B cell (primary cell): ENCODE measurements around the gene RRAS2.

Source experiments
- EZH2 ChIP-seq: IDR thresholded peaks from 2 replicates; pipeline ENCODE4 v1.6.1; 2012; ENCODE audit warnings: borderline replicate concordance, low read depth, mild to moderate bottlenecking, moderate library complexity, low read length; ENCODE audit not compliant: insufficient read depth, poor library complexity, severe bottlenecking
- TF ChIP-seq, protein P1 (sequence below): fragments of 200-600 bp; IDR thresholded peaks from one replicate; pipeline ENCODE4 v1.8.0; 2022; ENCODE audit warnings: antibody characterized with exemption, mild to moderate bottlenecking

- TF ChIP-seq, protein P1, sequence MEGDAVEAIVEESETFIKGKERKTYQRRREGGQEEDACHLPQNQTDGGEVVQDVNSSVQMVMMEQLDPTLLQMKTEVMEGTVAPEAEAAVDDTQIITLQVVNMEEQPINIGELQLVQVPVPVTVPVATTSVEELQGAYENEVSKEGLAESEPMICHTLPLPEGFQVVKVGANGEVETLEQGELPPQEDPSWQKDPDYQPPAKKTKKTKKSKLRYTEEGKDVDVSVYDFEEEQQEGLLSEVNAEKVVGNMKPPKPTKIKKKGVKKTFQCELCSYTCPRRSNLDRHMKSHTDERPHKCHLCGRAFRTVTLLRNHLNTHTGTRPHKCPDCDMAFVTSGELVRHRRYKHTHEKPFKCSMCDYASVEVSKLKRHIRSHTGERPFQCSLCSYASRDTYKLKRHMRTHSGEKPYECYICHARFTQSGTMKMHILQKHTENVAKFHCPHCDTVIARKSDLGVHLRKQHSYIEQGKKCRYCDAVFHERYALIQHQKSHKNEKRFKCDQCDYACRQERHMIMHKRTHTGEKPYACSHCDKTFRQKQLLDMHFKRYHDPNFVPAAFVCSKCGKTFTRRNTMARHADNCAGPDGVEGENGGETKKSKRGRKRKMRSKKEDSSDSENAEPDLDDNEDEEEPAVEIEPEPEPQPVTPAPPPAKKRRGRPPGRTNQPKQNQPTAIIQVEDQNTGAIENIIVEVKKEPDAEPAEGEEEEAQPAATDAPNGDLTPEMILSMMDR: no peak
- TF ChIP-seq EZH2: no peak
Measured at GRCh38 chr11:14340721-14341120, 18.3 kb downstream of the RRAS2 start.
